HG03558 (cell line): ENCODE results near the gene LRRFIP1.
"Not testable (repeated sequence)": the region's sequence is repeated elsewhere in the genome, so short reads cannot be mapped to it uniquely, and the experiment has no call there.

Source experiments
- ATAC-seq: cut with Tn5 transposase; IDR thresholded peaks from one replicate; pipeline ENCODE4 v1.9.1; 2021; ENCODE audit warnings: moderate number of reproducible peaks; ENCODE audit not compliant: unreplicated experiment; ENCODE audit errors: extremely low read depth

The LRRFIP1 gene, protein sequence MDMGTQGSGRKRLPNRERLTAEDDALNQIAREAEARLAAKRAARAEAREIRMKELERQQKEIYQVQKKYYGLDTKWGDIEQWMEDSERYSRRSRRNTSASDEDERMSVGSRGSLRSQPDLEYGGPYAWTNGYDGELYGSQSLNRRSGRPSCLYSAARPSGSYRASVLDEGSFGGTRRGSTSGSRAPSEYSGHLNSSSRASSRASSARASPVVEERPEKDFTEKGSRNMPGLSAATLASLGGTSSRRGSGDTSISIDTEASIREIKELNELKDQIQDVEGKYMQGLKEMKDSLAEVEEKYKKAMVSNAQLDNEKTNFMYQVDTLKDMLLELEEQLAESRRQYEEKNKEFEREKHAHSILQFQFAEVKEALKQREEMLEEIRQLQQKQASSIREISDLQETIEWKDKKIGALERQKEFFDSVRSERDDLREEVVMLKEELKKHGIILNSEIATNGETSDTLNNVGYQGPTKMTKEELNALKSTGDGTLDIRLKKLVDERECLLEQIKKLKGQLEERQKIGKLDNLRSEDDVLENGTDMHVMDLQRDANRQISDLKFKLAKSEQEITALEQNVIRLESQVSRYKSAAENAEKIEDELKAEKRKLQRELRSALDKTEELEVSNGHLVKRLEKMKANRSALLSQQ

DNA sequence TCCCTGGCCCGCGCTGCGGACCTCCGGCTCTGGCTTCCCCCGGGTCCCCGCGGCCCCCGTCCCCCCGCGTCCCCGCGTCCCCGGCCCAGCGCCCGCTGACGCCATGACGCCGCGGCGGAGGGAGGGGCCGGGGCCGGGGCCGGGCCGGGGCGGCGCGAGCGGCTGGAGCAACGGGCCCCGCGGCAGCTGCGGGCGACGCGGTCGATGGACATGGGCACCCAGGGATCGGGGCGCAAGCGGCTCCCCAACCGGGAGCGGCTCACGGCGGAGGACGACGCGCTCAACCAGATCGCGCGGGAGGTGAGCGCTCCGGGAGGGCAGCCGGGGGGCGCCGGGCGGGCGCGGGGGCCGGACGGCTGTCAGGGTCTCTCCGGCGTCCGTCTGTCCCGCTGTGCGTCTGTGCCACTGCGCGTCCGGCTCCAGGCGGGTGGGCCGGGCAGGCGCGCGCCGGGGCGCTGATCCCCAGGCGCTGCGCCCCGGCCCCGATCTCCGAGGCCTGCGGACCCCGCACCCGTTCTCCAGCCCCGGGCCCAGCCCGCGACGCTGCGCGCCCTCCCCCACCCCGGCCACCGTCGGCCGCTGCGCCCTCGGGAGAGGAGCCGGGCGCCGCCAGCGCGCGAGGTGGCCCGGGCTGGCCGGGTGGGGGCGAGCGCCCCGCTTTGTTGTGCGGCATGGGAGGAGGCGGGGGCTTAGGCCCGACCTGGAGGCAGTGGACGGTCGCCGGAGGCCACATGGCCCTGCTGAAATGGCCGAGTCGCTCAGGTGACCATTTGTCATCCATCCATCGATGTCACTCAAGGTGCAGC, at the start of gene LRRFIP1:
Gene LRRFIP1, plus strand, starts transcription at position 147 of the 806 bp plus-strand sequence. Its CDS starts 58 bp downstream, at position 205.
- ATAC-seq = no peak

DNA sequence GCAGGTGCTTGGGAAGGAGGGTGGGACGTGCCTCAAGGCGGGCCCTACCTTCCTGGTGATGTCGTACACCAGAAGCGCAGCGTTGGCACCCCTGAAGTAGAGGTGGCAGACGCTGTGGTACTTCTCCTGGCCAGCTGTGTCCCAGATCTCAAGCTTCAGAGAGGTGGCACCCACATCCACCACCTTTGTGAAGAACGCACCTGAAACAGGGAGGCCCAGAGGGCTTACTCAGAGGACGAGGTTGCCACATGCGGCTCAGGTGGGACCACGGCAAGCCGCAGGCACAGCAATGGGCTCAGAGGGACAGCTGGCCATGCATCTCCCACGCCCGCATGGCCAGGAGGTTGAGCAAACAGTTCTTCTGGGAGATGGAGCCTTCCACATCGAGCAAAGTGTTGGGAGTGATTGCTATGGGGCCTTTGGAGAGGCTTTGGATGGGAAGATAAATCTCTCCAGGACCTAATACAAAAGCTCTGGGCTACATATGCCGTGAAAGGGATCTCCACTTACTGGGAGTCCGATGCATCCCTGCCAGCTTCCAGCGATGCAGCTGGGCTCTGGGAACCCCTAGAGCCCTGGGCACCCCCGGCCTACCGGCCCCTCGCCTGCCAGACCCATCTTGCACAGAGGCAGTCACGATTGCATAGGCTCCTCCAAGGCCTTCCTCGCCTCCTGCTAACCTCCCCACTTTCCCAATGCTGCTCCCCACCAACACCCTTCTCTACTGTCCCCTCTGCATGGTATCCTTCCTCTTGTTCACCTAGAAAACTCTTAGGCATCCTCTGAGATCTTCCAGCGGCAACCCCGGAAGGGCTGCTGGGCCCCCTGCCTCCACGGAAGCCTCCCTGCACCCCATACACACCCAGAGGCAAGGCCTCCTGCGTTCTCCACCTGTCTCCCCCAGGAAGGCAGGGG, 49.2 kb upstream of the LRRFIP1 start:
- ATAC-seq = no peak

DNA sequence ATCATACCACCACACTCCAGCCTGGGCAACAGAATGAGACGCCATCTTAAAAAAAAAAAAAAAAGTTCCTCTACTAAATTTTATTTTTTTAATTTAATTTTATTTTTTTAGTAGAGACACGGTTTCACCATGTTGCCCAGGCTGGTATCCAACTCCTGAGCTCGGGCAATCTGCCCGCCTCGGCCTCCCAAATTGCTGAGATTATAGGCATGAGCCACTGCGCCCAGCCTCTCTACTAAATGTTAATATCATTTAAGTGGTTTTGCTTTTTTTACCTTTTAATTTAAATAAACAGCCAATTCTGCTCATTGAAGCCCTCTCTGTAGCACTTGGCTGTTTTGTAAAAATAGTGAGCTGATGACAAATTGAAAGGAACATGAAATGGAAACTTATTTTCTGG, 46.1 kb upstream of the LRRFIP1 start:
- no peak for ATAC-seq

DNA sequence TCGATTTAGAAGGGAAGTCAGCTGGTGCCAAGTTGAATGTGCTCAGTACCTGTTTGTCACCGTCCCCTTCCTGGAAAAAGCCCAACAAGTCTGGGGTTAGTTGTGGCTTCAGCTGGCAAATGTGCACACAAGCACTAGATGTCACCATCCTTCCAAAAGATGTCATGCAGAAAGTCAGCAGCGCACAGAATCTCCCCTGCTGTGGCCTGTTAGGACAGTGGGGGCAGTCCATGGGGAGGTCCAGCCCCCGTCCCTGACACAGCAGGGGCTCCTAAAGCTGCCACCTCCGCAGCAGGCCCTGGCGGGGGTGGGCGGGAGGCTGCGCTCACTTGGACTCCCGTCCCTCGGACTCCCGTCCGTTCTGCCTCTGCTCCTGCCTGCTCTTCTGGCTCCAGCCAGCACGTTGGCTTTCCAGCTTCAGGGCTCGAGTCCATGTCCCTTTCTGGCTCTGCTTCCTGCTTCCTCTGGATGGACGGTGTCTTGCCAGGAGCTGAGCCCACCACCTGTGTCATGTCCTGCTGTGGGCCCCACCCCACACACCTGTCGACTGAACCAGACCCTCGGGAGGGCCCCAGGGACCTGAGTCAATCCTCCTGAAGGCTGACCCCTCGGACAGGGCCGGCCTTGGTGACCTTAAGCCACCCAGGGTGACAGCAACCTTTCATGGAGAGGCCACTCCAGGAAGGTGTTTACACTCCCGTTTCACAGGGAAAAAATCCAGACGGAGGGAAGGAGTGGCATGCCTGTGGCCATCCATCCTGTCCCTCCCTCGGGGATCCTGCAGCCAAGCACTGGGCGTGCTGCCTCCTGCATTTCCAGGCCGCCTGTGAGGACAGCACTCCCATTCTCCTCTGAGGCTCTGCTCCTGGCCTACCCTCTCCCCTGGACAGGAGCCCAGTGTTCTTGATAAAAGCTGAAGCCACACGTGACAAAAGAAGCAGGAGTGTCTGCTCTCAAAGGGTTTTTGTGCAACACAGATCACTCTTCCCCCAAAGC, 45.3 kb upstream of the LRRFIP1 start:
- no peak for ATAC-seq

DNA sequence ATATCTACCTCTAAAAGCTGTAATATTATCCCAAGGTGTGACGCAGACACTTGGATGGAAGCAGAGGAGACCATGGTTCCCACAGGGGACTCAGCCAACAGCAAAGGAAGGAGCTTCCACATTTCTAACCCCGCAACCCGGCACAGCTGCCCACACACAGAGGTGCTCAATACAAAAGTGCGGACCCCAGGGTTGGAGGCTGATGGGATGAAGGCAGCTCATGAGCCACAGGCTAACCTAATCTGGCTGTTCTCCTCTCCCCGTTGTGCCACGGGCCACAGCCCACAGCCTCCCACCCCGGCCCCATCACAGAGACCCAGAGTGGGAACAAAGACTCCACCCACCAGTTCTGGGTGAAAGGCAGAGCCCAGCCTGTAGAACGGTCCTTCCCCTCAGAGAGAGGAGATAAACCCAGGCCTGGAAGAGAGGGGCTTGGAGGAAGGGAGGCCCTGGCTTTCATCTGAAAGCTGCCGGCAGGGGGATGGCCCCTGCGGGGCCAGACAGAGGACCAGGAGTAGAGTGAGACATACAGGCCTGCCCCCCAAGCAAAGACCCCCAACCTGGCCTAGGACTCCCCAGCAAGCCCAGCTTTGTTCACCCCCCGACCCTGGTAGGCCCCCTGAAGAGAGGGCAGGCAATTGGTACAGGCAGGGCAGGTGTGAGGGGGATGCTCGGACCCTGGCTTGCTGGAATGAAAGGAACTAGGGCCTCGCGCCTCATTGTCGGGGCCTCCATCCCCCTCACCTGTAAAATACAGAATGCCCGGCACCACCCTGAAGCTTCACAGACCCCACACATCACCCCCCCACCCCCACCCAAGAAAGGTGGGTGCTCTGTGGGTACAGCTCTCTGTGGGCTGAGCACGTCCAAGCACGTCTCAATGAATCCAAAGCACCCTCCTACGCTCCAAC, 43.7 kb upstream of the LRRFIP1 start:
- no peak for ATAC-seq

DNA sequence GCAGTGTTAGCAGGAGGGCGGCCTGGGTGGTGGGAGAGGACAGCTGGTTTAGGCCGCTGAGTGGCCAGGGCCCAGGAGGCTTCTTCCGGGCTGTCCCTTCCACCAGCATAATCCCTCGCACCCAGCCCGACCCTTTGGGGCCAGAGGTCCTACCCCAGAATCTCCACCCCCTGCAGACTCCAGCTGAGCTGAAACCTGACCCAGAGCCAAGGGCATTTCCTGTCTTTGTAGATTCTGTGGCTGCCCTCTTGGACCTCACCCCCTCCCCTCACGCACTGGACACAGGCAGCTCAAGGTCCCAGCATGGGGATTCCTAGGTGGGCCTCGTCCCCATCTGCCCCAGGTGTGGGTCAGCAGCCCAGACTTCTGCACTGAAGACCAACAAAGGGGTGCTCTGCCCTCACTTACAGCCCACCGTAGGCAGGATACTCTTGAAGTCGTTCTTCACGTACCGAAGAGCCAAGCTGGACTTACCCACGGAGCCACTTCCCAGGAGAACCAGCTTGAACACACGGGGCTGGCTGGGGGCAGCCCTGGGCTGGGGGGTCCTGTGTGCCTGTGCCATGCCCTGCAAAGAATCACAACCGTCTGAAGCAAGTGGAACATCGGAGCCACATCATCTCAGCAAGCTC, 41.7 kb upstream of the LRRFIP1 start:
- ATAC-seq = no peak

DNA sequence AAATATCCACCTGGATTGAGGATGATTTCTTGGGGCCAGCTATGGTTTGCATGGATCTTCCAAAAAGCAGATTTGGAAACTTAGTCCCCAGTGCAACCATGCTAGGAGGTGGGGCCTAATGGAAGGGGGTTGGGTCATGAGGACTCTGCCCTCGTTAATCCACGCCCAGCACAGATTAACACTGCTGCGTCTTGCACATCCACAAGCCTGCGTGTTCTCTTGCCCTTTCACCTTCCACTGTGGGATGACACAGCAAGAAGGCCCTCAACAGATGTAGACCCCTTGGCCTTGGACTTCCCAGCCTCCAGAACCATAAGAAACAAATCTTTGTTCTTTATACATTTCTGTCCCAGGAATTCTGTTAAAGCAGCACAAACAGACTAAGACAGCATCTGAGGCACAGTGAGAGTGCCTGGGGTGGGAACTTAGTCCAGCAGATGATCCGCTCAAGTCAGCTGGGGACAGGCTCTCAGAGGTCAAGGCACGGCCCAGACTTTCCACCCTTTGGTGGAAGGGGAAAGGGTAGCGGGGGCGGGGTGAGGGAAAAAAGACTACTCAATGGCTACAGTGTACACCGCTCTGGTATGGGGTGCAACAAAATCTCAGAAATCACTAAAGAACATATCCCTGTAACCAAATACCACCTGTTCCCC, 39.2 kb upstream of the LRRFIP1 start:
- ATAC-seq = no peak

DNA sequence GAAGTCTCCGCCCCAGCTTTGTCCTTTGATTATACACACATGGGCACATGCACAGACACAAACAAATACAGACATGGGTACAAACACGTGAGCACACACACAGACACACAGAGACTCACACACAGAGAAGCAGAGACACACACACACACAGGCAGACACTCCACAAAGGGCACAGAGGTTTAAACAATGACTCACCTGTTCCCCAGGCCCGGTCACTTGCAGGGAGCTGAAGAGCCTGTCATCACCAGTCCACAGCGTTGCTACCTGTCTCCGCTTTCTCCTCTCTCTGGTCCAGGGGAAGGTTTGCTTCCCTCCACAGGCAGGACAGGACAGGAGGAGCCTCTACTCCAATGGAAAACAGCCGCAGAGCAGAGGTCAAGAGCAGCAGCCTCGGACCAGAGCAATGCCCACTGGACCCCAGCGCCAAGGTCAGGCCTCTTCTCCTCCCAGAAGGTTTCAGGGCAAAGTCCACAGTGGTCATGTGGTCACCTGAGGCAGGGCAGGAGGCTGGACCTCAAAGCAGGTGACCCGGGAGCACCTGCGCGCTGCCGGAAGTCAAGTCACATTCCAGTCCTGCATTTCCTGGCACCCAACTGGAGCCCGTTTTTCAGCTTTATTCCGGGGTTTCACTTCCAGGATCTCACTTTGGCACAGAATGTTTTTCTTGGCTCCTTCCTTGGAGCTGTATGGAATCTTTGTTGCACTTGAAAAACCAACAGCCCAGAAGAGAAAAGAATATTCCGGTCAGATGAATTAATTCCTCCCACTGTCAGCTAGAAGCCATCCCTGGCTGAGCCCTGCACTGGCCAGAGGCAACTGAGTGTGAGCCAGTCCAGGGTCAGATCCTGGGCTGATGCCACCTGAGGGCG, 36.9 kb upstream of the LRRFIP1 start, which contains the start of gene RAB17:
Gene RAB17, minus strand, starts transcription at position 463 of the 869 bp plus-strand sequence. CDS start 4,580 bp downstream, outside the sequence.
- no peak for ATAC-seq

DNA sequence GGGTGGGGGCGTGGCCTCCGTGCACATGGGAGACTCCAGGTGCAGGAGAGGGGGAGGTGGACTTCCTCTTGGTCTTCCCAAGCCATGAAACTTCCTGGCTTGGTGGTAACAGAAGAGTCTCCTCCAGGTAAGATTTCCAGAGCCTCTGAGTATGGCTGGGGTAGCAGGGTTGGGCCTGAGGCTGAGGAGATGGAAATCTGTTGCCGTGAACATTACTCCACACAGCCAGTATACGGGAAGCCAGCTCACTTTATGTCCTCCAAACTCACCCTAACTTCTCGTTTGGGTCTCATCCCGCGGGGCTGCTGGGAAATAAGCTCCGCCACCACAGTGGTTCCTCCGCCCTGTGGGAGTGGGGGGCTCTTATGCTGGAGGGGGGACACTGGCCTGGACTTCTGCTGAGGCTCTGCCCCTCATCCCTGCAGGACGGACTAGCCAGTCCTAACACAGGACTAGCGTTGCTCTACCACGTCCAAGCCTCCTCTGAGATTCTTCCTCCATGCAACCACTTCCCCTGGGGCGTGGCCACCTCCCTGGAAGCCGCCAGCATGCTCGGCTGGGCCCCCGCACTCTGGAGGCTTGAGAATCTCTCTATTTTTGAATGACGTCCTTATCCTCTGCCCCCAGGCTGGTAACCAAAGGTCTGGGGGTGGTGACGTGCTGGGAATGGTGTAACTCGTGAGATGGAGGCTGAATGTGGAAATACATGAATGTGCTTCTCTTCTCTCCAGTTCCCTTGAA, 36.1 kb upstream of the LRRFIP1 start:
- no peak for ATAC-seq

DNA sequence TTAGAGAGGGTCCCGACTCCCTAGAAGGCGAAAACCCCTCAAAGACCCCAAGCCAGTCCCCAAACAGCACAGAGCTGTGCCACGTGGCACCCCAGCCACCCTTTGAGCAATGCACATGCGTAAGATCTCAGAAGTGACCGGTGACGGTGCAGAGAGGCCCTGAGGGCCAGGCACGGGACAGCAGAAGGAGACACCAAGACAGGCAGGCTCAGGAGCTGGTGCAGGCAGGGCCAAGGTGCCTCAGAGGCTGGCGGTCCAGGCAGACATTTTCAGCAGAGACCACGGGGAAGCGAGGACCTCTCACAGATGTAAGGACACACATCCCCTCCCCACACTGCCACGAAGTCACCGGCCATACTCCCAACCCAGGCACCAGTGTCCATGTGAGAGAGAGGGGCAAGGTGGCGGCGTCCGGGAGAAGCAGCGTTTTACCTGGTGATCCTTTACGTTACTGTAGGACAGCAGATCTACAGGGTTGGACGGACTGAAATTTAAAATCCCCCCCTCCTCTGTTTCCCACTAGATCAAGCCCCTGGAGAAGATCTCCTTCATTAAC, 34.9 kb upstream of the LRRFIP1 start:
- no peak for ATAC-seq

DNA sequence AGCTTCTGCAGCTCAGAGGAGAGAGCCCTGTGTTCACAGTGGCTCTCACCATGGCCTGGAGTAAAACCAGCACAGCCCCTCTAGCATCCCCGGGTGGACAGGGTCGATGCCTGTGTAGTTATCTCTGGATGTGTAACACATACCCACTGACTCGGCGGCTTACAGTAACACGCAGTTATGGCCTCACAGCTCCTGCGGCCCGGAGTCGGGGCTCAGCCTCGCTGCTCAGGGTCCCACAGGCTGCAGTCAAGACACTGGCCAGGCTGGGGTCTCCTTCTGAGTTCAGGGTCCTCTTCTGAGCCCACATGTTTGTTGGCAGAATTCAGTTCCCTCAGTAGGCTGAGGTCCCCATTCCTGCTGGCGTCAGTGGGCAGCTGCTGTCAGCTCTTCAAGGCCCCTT, 34.4 kb upstream of the LRRFIP1 start:
- ATAC-seq = no peak

DNA sequence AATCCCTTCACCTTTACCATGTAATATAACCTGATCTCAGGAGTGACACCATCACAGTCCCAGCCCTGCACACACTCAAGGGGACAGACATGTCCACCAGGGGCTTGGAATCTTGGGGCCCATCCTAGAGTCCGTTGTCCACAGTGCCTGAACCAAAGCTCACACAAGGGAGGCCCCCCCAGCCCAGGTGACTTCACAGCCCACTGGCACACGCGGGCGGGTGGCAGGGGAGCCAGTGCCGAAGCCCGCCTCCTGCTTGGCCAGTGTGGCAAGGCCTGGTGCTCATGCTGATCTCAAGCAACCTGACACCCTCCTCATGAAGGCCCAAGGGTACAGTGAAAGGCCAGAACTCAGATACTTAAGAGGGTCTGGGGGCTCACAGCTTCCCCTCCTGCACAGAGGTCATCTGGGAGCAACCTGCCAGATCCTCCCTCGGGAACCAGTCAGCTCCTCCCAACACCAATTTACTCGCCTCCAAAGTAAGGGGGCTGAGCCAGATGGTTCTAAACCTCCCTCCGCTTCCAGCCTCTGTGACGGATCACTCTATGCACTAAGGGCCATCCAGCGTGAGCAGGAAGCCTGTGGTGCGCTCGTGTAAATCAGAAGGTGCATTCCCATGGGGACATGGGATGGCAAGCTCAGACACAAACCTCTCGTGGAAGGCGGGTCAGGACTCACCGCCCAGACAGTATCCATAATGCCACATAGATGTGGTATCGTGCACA, 33.6 kb upstream of the LRRFIP1 start:
- ATAC-seq = no peak

DNA sequence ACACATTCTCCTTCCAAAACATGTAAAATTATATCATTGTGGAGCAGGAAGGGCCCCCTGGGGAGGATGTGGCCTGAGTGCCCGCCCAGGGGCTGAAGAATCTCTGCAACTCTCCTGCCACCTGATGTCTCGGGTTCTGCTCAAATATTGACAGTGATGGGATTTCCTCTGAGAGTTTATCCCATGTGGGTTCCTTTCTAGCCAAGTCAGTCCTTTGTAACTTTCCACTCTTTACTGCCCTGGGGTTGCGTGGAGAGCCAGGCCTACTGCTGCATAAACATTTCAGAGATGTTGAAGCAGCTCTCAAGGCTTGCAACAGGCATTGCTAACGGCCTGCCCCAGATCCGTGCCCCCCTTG, 32.9 kb upstream of the LRRFIP1 start:
- no peak for ATAC-seq

DNA sequence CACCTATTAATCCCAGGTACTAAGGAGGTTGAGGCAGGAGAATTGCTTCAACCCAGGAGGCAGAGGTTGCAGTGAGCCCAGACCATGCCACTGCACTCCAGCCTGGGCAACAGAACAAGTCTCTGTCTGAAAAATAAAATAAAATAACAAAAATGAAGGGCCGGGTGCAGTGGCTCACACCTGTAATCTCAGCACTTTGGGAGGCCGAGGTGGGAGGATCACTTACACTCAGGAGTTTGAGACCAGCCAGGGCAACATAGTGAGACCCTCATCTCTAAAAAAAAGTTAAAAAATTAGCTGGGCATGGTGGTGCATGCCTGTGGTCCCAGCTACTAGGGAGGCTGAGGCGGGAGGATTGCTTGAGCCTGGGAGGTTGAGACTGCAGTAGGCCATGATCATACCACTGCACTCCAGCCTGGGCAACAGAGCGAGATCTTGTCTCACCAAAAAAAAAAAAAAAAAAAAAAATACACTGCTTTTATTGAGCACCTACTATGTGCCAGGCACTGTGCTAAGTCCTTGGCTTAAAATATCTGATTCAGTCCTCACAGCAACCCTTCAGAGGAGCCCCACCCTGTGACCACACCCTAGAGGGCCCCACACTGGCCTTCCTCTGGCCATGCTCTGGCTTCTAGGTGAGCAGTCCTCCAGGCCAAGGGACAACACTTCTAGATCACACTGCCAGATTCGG, 31.4 kb upstream of the LRRFIP1 start:
- ATAC-seq = not testable (repeated sequence)
